DMS53 treated with DMSO at 0.1 percent for 48 hours (cell line): ENCODE data around the gene ANKRD13C.
"Not testable (repeated sequence)": the region's sequence is repeated elsewhere in the genome, so short reads cannot be mapped to it uniquely, and the experiment has no call there.

Experiments used
- DNase-seq: peaks from one replicate; lab custom pipeline; 2025; ENCODE audit not compliant: unreplicated experiment; lab: John Stamatoyannopoulos, UW

ANKRD13C gene

GRCh38 chr1:70354332-70355110 lies at the start of gene ANKRD13C:
ANKRD13C (minus strand) TSS chr1:70354722; CDS start chr1:70354408, 314 bp downstream.
- DNase-seq, result peak; percentile 99

- no peak for DNase-seq
These were observed 49.2 kb upstream of the ANKRD13C start for GRCh38 chr1:70403759-70404158.

GRCh38 chr1:70401974-70402373 lies 47.5 kb upstream of the ANKRD13C start:
- DNase-seq, result no peak

- no peak for DNase-seq
These were observed 45.8 kb upstream of the ANKRD13C start for GRCh38 chr1:70400335-70400734.

GRCh38 chr1:70397013-70397412 lies 42.5 kb upstream of the ANKRD13C start:
- no peak for DNase-seq

- no peak for DNase-seq
These were observed 42.1 kb upstream of the ANKRD13C start for GRCh38 chr1:70396607-70397006.

GRCh38 chr1:70392626-70393025 lies 38.1 kb upstream of the ANKRD13C start:
- peak; percentile 16 for DNase-seq

GRCh38 chr1:70387507-70387906 lies 33.0 kb upstream of the ANKRD13C start:
- DNase-seq, result no peak

GRCh38 chr1:70386121-70386520 lies 31.6 kb upstream of the ANKRD13C start:
- DNase-seq, result peak; percentile 52

GRCh38 chr1:70385477-70385876 lies 31.0 kb upstream of the ANKRD13C start:
- no peak for DNase-seq

- DNase-seq, result no peak
These were observed 30.0 kb upstream of the ANKRD13C start for GRCh38 chr1:70384542-70384941.

- DNase-seq, result no peak
These were observed 29.0 kb upstream of the ANKRD13C start for GRCh38 chr1:70383483-70383882.

GRCh38 chr1:70382682-70383081 lies 28.2 kb upstream of the ANKRD13C start:
- DNase-seq, result no peak

GRCh38 chr1:70376196-70376595 lies 21.7 kb upstream of the ANKRD13C start:
- DNase-seq, result no peak

GRCh38 chr1:70373580-70373979 lies 19.1 kb upstream of the ANKRD13C start:
- not testable (repeated sequence) for DNase-seq

- no peak for DNase-seq
These were observed 17.9 kb upstream of the ANKRD13C start for GRCh38 chr1:70372426-70372825.

- DNase-seq, result not testable (repeated sequence)
These were observed 17.1 kb upstream of the ANKRD13C start for GRCh38 chr1:70371586-70371985.

- DNase-seq, result not testable (repeated sequence)
These were observed 12.9 kb upstream of the ANKRD13C start for GRCh38 chr1:70367397-70367796.

GRCh38 chr1:70366997-70367396 lies 12.5 kb upstream of the ANKRD13C start:
- not testable (repeated sequence) for DNase-seq

- DNase-seq, result not testable (repeated sequence)
These were observed 12.0 kb upstream of the ANKRD13C start for GRCh38 chr1:70366425-70366952.

- DNase-seq, result no peak
These were observed 9.9 kb upstream of the ANKRD13C start for GRCh38 chr1:70364439-70364838.

GRCh38 chr1:70361727-70362398 lies 7.3 kb upstream of the ANKRD13C start:
- no peak for DNase-seq
